LNCAP (cell line): ENCODE measurements around the gene MYDGF.

Source experiments
- TF ChIP-seq, protein P1 (sequence below): fragments of 450-650 bp; IDR thresholded peaks from 2 replicates; pipeline ENCODE4 v1.5.1; 2017; ENCODE audit warnings: mild to moderate bottlenecking

Gene MYDGF

DNA sequence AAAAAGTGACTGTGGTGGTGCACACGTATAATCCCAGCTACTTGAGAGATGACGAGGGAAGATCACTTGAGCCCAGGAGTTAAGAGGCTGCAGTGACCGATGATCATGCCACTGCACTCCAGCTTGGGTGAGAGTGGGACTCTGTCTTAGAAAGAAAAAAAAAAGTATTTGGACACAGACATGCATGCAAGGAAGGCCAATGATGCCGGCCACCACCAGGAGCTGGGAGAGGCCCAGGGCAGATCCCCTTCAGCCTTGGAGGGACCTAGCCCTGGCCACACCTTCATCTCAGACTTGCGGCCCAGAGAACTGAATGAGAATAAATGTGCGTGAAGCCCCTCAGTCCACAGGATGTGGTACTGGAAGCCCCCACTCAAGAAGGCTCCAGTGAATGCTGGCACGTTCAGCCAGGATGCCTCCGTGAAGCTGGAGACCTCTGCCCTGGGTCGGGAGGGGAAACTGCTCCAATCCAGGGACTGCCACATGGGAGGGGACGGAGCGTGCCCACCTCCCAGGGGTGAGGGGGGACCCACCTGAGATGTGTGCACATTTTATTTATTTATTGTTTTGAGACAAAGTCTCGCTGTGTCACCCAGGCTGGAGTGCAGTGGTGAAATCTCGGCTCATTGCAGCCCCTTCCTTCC lies 16.2 kb downstream of the MYDGF start:
- TF ChIP-seq, protein P1, sequence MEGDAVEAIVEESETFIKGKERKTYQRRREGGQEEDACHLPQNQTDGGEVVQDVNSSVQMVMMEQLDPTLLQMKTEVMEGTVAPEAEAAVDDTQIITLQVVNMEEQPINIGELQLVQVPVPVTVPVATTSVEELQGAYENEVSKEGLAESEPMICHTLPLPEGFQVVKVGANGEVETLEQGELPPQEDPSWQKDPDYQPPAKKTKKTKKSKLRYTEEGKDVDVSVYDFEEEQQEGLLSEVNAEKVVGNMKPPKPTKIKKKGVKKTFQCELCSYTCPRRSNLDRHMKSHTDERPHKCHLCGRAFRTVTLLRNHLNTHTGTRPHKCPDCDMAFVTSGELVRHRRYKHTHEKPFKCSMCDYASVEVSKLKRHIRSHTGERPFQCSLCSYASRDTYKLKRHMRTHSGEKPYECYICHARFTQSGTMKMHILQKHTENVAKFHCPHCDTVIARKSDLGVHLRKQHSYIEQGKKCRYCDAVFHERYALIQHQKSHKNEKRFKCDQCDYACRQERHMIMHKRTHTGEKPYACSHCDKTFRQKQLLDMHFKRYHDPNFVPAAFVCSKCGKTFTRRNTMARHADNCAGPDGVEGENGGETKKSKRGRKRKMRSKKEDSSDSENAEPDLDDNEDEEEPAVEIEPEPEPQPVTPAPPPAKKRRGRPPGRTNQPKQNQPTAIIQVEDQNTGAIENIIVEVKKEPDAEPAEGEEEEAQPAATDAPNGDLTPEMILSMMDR: no peak

DNA sequence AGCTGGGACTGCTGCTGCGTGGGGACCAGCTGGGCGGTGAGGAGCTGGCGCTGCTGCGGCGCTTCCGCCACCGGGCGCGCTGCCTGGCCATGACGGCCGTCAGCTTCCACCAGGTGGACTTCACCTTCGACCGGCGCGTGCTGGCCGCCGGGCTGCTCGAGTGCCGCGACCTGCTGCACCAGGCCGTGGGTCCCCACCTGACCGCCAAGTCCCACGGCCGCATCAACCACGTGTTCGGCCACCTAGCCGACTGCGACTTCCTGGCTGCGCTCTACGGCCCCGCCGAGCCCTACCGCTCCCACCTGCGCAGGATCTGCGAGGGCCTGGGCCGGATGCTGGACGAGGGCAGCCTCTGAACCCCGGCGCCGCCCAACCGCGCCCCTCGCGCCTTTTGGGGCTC lies 18.1 kb downstream of the MYDGF start:
- TF ChIP-seq, protein P1: no peak

DNA sequence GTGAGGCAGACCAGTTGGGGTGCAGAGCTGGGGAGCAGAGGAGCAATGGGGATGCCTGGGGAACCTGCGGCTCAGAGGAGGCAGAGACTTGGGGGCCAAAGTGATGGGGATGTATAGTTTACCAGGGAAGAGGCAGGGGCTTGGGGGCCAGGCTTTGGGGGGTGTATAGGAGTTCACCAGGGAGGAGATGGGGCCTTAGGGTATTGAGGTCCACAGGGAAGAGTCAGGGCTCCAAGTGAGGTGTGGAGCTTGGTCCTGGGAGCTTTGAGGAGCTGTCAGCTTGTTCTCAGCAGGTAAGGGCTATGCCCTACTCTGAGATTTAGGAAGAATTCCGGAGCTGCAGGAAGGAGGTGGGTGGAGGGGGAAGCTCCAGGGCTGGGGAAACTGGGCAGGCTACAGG lies 20.0 kb downstream of the MYDGF start:
- TF ChIP-seq, protein P1: no peak

DNA sequence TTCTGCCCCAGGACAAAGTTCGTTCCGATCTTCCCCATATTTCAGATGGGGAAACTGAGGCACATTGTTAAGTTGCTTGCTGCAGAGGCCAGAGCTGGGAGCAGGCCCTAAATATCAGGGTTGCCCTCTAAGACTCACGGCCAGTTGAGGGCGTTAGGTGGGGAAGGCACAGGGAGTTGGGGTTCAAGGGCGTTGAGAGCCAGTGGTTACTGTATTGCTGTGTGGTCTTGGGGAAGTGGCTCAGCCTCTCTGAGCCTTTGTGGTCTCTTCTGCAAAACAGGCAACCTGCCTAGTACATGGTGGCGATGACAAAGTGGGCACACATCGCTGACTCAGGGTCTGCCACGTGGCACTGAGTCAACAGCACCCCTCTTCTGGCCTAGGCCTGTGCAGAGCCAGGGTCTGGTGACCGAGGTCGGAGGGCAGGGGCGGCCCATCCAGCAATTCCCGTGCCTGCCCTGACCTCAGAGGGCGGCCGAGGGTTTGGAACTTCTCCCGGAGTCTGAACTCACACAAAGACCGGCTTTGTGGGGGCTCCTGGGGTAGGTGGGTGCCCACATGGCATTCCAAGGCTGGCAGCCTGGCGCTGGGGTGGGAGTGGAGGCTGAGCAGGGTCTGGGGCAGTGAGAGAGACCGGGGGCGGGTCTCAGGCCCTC lies 20.6 kb downstream of the MYDGF start:
- TF ChIP-seq, protein P1: no peak

DNA sequence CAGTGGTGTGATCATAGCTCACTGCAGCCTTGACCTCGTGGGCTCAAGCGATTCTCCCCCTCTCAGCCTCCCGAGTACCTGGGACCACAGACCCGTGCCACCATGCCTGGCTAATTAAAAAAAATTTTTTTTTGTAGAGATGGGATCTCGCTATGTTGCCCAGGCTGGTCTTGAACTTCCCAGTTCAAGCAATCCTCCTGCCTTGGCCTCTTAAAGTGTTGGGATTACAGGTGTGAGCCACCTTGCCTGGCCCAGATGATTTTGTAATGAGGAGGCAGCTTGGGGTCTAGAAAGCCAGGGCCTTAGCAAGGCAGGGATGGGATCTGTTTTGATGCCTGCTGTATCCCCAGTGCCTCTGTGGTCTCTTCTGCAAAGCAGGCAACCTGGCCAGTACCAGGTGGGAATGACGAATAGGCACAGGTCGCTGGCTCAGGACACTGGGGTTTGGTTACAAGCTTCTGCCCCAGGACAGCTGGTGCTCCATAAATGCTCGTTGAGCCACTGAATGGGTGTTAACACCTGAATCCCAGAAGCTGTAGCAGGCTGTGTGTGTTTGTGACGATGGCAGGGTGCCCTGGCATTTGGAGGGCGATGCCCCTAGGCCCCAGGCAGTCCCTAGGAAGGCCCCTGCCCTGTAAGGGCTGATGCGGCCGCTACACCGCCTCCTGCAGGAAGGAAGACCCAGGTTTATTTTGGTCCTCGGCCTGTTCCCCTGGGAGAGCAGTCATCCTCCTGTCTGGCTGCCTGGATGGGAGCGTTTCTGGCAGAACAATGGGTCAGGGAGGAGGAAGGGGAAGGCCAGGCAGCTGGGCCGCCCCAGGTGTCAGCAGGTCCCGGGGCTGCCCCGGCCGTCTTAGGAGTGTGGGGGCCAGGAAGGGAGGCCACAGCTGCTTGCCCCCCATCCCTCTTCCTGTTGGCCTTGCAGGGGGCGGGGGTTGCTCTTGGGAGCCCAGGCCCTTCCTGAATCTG lies 22.2 kb downstream of the MYDGF start:
- TF ChIP-seq, protein P1: no peak

DNA sequence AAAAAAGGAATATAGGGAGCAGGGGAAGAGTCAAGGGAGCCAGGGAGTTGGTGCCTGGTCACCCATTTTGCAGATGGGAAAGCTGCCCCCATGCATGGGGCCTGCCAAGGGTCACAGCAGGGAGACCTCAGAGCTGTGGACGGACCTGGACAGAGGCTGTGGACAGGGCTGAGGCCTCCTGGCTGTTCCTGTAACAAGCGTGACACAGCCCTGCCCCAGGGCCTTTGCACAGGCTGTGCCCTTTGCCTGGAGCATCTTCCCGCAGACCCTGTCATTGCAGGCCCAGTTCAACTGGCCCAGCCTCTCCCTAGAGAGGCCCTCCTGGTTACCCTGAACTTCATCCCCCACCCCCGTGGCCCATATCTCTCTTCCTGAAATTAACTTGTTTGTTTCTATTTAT lies 24.4 kb downstream of the MYDGF start:
- TF ChIP-seq, protein P1: no peak

DNA sequence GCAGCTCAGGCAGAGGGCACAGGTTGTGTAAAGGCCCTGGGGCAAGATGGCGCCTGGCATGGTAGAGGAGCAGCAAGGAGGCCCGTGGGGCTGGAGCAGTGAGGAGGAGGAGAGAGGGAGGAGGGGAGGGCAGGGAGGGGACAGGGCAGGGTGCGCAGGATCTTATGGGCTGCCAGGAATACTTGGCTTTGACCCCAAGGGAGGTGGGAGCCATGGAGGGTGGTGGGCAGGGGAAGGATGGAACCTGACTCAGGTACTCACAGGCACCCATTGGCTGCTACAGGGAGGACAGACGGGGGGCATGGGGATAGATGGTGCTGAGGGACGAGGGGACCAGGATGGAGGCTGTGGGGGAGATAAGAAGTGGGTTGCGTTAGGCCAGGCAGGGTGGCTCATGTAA lies 27.5 kb downstream of the MYDGF start:
- TF ChIP-seq, protein P1: no peak
